Ascending aorta (tissue), 2 donors: ENCODE data around the gene SDHAF1. TPM values are rescaled to one million over a fixed set of nuclear protein-coding genes. Genes with fewer than 3 reads are reported as not detected.
A peak's percentile ranks its signal among the peaks of the same experiment; 100 is the strongest.
"Not testable (repeated sequence)": the region's sequence is repeated elsewhere in the genome, so short reads cannot be mapped to it uniquely, and the experiment has no call there.

Experiments
- DNase-seq, 2 donors: peaks; one replicate each; pipeline ENCODE4 v3.0.0-alpha.2; 2019; ENCODE audit warnings: low spot score in 2 of 2
- H3K27ac ChIP-seq, 2 donors: fragments of 200-600 bp; sonication (generic); one replicate each; pipeline ENCODE4 v1.5.1; 2016 to 2017; ENCODE audit warnings: mild to moderate bottlenecking in 1 of 2
- H3K27me3 ChIP-seq: fragments of 200-600 bp; sonication (generic); one replicate; pipeline ENCODE4 v1.5.1; 2017
- H3K36me3 ChIP-seq, 2 donors: fragments of 200-600 bp; sonication (generic); one replicate each; pipeline ENCODE4 v1.5.1; 2016
- H3K4me1 ChIP-seq, 2 donors: fragments of 200-600 bp; sonication (generic); one replicate each; pipeline ENCODE4 v1.5.1; 2016 to 2017; ENCODE audit warnings: mild to moderate bottlenecking in 1 of 2
- H3K4me3 ChIP-seq, 2 donors: fragments of 200-600 bp; sonication (generic); one replicate each; pipeline ENCODE4 v1.5.1; 2016 to 2017; ENCODE audit warnings: mild to moderate bottlenecking in 1 of 2
- H3K9me3 ChIP-seq, 2 donors: fragments of 200-600 bp; sonication (generic); one replicate each; pipeline ENCODE4 v1.5.1; 2016
- intact Hi-C: fragments of 100-400 bp; cut with DNase I; formaldehyde crosslinking; loops from one replicate; pipeline ENCODE4 v1.15.1; 2023
- total RNA-seq: library from RNA; depleted of rRNA; stranded (reverse); fragments of >200 nt; gene quantifications from one replicate; pipeline ENCODE4 v1.1.0, GENCODE V29; 2016
- TF ChIP-seq, protein P1 (sequence below), 3 experiments: fragments of 200-600 bp in 2 of 3; fragments of 450-650 bp in 1 of 3; sonication (generic) in 2 of 3; IDR thresholded peaks; one replicate each; pipeline ENCODE4 v1.5.1; 2016 to 2019; ENCODE audit warnings: antibody characterized with exemption in 3 of 3, mild to moderate bottlenecking in 1 of 3, moderate library complexity in 1 of 3

The SDHAF1 gene
- total RNA-seq, 1 donor from 2014 or later, result 107 TPM

DNA sequence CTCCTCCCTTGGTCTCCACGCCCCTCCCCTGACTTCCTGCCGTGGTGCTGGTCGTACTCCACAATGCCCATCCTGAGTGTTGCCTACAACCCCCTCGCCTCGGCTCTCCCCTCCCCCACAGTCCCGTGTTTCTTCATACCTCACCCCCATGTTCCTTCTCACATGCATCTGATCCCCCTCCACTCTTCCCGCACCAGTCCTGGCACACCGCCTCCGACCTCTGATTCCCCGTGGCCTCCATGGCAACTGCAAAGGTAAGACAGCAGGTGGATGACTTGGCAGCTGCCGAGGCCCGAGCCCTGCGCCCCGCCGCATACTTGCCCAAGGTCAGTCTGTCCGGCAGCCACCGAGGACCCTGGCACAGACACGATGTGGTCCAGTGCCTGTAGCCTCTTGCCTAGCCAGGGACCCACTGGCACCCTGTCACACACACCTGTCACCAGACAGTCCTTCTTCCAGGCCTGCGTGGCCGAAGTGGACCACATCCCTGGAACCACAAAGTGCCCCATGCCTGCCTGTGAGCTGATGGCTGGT lies 16.1 kb upstream of the SDHAF1 start:
- intact Hi-C loops, result no loop called here

DNA sequence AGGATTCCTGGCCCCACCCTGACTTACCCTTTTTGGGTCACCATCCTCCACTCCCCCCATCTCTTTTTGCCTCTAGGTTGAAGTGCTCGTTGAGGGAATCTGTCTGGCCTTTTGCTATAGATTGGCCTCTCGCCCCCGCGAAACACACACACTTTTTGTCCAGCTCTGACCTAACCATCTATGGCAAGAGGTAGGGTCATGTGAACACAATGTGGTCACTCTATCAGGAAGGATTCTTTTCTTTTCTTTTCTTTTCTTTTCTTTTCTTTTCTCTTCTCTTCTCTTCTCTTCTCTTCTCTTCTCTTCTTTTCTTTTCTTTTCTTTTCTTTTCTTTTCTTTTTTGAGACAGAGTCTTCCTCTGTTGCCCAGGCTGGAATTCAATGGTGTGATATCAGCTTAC lies 14.0 kb upstream of the SDHAF1 start:
- H3K4me3 ChIP-seq, H3K9me3 ChIP-seq, H3K27ac ChIP-seq, H3K27me3 ChIP-seq, H3K36me3 ChIP-seq, DNase-seq, H3K4me1 ChIP-seq, intact Hi-C loops: not testable (repeated sequence)

More for the DNA sequence above, 16.1 kb upstream of the SDHAF1 start:
- no peak overlapping the region for H3K27ac ChIP-seq
- no peaks in the 10 kb centered on the region for H3K27me3 ChIP-seq
- DNase-seq, result no peak
- no peaks in the 10 kb centered on the region for H3K4me1 ChIP-seq
- no peaks in the 10 kb centered on the region for H3K36me3 ChIP-seq
- no peaks in the 10 kb centered on the region for H3K9me3 ChIP-seq
- TF ChIP-seq, protein P1, sequence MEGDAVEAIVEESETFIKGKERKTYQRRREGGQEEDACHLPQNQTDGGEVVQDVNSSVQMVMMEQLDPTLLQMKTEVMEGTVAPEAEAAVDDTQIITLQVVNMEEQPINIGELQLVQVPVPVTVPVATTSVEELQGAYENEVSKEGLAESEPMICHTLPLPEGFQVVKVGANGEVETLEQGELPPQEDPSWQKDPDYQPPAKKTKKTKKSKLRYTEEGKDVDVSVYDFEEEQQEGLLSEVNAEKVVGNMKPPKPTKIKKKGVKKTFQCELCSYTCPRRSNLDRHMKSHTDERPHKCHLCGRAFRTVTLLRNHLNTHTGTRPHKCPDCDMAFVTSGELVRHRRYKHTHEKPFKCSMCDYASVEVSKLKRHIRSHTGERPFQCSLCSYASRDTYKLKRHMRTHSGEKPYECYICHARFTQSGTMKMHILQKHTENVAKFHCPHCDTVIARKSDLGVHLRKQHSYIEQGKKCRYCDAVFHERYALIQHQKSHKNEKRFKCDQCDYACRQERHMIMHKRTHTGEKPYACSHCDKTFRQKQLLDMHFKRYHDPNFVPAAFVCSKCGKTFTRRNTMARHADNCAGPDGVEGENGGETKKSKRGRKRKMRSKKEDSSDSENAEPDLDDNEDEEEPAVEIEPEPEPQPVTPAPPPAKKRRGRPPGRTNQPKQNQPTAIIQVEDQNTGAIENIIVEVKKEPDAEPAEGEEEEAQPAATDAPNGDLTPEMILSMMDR (IDR thresholded peaks at IDR 0.05), result no peak
- no peak overlapping the region for H3K4me3 ChIP-seq

DNA sequence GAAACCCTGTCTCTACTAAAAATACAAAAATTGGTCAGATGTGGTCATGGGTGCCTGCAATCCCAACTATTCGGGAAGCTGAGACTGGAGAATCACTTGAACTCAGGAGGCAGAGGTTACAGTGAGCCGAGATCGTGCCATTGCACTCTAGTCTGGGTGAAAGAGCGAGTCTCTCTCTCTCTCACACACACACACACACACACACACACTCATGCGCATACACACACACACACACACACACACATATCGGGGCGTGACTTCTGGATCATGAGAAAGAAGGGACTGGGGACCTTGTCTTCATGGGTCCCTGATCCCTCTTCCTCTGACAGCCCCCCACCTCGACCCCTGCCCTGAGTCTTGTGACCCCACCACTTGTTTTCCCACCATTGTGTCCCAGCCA lies 11.8 kb upstream of the SDHAF1 start:
- H3K27ac ChIP-seq, result no peak overlapping the region
- peaks cover 0 to 3% of the 10 kb centered on the region in 2 donors for H3K4me1 ChIP-seq
- intact Hi-C loops, result no loop called here
- TF ChIP-seq, protein P1 (IDR thresholded peaks at IDR 0.05), result no peak
- H3K9me3 ChIP-seq, result no peaks in the 10 kb centered on the region
- H3K27me3 ChIP-seq, result no peaks in the 10 kb centered on the region
- H3K36me3 ChIP-seq, result no peaks in the 10 kb centered on the region
- DNase-seq, result no peak
- no peak overlapping the region for H3K4me3 ChIP-seq

- H3K4me3 ChIP-seq, result no peak overlapping the region
- no peak overlapping the region for H3K27ac ChIP-seq
- H3K4me1 ChIP-seq, result peaks cover 0 to 3% of the 10 kb centered on the region in 2 donors
- no peaks in the 10 kb centered on the region for H3K27me3 ChIP-seq
- intact Hi-C loops, result no loop called here
- H3K9me3 ChIP-seq, result no peaks in the 10 kb centered on the region
- H3K36me3 ChIP-seq, result no peaks in the 10 kb centered on the region
- TF ChIP-seq, protein P1 (IDR thresholded peaks at IDR 0.05), result no peak
- DNase-seq, result no peak
These were observed 8.9 kb upstream of the SDHAF1 start for GRCh38 chr19:35986111-35986510.

DNA sequence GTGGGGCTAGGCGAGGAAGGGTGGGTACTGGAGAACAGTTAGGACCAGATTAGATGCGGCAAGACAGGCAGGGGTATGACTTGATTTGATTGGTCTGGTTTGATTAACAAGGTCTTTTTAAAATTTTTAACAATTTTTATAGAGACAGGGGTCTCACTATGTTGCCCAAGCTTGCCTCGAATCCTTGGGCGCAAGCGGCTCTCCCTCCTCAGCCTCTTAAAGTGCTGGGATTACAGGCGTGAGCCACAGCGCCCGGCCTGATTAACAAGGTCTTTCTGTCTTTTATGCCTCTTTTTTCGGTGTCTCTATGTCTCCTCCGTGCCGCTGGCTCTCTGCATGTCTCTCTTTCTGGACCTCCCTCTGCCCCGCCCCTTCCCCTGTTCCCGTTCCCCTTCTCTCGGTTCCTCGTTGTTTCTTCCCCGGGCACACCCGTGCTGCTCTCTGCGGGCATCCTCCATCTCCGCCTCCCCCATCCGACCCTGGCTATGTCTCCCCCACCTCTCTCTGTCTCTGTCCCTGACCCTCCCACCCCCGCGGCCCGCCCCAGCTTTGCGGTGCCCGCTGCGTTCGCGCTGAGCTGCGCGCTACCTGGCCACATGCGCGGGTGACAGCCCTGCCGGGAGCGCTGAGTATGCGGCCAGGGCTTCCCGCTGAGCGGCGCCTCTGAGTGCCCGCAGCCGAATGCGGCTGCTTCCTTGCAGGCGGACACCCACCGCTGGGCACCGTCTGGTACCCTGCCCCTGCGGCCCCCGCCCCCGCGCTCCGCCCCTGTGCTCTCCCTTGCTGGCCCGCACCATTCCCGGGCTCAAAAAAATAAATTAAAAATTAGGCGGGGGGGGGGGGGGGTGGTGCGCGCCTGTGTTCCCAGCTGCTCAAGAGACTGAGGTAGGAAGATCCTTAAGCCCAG lies 8.1 kb upstream of the SDHAF1 start:
- Histone ChIP-seq H3K4me1 (peaks cover 0 to 3% of the 10 kb centered on the region in 2 donors), H3K27ac (no peak overlapping the region), H3K4me3 (peak overlapping the region; percentile 46 to 58), H3K36me3 (no peaks in the 10 kb centered on the region), H3K27me3 (no peaks in the 10 kb centered on the region), H3K9me3 (no peaks in the 10 kb centered on the region)
- DNase-seq, result no peak
- intact Hi-C loops, result no loop called here
- TF ChIP-seq, protein P1 (IDR thresholded peaks at IDR 0.05), result no peak

DNA sequence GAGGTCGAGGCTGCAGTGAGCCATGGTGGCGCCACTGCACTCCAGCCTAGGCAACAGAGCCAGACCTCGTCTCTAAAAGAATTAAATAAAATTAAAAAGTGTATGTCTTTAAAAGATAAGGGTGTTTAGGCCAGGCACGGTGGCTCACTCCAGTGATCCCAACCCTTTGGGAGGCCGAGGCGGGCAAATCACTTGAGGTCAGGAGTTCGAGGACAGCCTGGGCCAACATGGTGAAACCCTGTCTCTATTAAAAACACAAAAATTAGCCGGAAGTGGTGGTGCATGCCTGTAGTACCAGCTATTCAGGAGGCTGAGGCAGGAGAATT lies 7.5 kb upstream of the SDHAF1 start:
- Histone ChIP-seq H3K4me1 (peaks cover 0 to 3% of the 10 kb centered on the region in 2 donors), H3K9me3 (no peaks in the 10 kb centered on the region), H3K4me3 (peak overlapping the region in 1 of 2 donors; percentile 58), H3K36me3 (no peaks in the 10 kb centered on the region), H3K27me3 (no peaks in the 10 kb centered on the region), H3K27ac (no peak overlapping the region)
- intact Hi-C loops, result no loop called here
- no peak for DNase-seq
- TF ChIP-seq, protein P1 (IDR thresholded peaks at IDR 0.05), result no peak
